HEK293T (cell line): ENCODE results near the gene CGNL1.

ENCODE experiments used
- CTBP1 ChIP-seq: fragments of 450-650 bp; IDR thresholded peaks from 2 replicates; pipeline ENCODE4 v1.6.1; 2016; ENCODE audit warnings: borderline replicate concordance
- ELF4 ChIP-seq: fragments of 450-650 bp; IDR thresholded peaks from 2 replicates; pipeline ENCODE4 v1.6.1; 2017; ENCODE audit warnings: antibody characterized with exemption
- HDGF ChIP-seq: fragments of 450-650 bp; IDR thresholded peaks from 2 replicates; pipeline ENCODE4 v1.6.1; 2017; ENCODE audit warnings: antibody characterized with exemption, borderline replicate concordance
- SP1 ChIP-seq: fragments of 450-650 bp; IDR thresholded peaks from 2 replicates; pipeline ENCODE4 v1.6.1; 2017
- TARDBP ChIP-seq: fragments of 450-650 bp; IDR thresholded peaks from 2 replicates; pipeline ENCODE4 v1.6.1; 2016

DNA sequence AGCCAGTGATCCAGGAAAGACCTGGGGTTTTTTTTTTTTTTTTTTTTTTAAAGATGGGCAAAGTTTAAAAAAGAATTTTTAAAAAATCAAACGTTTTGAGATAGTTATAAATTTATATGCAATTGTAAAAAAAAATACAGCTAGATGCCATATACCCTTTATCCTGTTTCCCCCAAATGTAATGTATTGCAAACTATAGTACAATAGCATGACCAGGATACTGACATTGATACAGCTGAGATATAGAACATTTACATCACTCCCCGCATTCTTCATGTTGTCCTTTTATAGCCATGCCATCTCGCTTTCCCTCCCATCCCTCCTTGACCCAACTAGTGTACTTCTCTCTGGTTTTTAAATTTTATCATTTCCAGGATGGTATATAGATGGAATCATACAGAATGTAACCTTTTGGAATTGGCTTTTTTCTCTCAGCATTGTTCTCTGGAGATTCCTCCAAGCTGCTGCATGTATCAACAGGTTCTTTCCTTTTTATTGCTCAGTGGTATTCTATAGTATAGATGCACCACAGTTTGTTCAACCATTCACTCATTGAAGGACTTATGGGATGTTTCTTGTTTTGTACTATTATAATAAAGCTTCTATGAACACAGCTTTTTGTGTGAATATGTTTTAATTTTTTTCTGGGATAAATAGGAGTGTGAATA, 104.9 kb downstream of the CGNL1 start:
- no peak for TF ChIP-seq ELF4
- TF ChIP-seq SP1: no peak
- TF ChIP-seq TARDBP: no peak
- no peak for TF ChIP-seq HDGF
- no peak for TF ChIP-seq CTBP1
